NCI-H345 (cell line): ENCODE results near the gene FPR2.
"Not testable (repeated sequence)": the region's sequence is repeated elsewhere in the genome, so short reads cannot be mapped to it uniquely, and the experiment has no call there.

Source experiments
- DNase-seq: peaks from one replicate; lab custom pipeline; 2025; lab: John Stamatoyannopoulos, UW

FPR2 gene

DNA sequence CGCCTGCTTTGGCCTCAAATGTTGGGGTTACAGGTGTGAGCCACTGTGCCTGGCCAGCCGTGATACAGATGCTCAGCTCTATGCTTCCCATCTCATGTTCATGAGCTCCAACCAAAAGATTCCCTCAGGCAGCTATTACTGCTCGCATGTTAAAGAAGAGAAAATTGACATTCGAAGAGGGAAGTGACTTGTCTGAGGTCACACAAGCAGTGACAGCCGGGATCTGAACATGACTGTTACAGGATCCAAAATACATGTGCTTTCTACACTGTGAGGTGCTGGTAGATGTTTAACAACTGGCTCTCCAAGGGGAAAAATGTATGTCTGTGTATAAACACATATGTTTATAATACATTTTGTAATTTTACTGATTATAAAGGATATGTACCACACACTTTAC, 20.6 kb upstream of the FPR2 start:
- DNase-seq = no peak

DNA sequence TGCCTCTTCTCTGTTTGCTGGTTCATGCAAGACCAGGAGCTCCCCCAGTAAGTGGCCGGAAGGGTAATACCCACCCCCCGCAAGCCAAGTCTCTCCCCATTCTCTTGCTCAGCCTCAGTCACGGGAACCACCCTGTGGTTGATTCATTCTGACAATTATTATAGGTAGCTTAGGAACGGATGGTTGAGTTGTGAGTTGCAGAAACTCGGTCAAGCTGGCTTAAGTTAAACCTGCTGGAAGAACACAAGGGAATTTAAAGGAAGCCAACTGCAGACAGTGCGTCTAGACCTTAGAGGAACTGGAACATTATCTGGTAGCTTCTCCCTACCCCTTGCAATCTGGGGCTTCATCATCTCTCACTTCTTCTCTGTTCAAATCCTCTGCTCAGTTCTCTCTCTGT, 18.2 kb upstream of the FPR2 start:
- no peak for DNase-seq

DNA sequence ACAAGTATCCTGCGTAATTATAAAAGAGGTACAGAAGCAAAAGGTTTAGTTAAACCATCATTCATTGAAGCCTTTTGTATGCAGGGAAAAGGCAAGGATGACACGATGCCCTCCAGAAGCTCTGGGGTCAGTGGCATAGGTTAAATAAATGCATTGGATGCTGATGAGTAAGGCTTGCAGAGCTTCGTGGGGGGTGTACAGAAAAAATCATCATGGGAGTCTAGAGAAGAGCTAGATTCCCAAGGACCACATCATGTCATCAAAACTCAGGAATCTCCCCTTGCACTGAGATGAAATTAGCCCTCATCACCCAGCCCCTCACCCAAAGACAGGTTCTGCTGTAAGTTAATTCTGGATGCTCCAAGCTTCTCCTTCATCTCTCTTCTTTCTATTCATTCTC, 17.6 kb upstream of the FPR2 start:
- DNase-seq = no peak

DNA sequence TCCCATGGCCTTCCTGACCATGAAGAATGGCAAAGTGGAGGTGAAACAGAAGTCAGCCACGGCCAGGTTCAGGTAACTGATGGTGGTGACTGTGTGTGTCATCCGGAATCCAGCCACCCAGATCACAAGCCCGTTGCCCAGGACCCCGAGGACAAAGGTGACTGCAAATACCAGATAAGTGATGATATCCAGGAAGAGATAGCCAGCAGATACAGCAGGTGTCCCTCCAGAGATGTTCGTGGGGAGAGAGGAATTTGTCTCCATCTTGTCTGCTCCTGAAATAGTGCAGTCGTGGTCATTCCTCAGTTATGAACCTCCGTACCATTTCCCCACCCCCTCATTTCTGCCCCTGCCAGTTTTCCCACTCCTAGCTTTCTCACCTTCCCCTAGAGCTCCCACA, 14.2 kb upstream of the FPR2 start:
- no peak for DNase-seq

DNA sequence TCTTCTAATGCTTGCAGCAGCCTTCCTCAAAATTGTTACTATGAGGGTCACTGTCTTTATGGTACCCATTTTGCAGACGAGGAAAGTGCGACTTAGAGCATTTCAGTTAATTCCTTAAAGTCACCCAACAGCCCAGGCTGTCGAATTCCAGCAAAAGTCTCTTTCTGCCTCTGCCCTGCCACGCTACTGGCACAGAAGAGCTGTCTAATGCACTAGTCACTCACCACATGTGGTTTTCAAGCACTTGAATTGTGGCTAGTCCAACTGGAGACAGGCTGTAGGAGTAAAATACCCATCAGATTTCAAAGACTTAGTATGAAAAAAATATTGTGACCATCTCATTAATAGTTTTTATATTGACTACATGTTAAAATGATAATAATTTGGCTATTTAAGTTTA, 11.0 kb upstream of the FPR2 start:
- DNase-seq = no peak

DNA sequence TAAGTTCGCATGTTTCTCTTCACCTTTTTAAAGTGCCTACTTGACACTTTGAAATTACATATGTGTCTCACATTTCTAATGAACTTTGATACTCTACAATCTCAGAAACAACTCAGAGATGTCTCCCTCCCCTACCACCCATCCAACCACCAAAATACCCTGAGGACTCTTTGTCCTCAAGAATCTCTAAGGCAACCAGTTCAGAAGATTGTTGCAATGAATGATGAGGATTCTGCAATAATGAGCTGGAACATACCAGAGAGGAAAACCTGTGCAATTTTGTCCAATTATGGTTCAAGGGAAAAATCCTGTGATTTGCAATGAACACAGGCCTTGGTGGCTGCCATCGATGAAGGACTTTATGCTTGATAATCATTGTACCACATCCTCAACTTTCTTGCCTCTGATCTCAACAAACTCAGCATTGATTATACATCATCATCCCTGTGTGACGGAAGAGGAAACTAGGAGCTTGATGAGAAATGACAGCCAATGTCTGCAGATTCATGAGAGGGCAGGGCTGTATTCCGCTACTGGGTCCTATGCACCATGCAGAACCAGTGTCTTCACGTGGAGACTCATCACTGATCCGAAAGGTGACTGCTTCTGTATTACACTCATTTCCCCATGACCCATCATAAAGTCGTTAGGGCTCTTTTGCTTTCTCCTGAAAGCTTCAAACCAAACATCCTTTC, 10.4 kb upstream of the FPR2 start:
- DNase-seq = no peak

DNA sequence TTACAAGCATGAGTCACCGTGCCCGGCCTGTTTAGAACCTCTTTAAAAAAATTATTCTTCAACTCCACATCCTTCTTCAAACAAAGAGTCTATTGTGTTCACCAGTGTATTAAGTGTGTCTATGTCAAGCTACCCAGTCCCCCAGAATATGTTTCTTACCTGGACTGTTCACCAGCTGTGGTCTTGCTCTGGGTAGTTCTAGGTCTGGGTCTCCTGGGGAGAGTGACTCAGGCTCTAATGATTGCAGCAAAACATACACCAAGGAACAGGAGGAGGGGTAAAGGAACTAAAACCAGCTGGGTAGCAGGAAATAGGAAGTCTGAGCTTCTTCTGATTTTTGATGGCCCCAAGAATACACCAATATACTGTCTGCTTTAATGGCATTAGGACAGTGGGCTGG, 9.3 kb upstream of the FPR2 start, which contains the start of gene FPR1:
Gene FPR1, minus strand, starts transcription at position 224 of the 400 bp plus-strand sequence. CDS start 4,884 bp downstream, outside the sequence.
- no peak for DNase-seq

DNA sequence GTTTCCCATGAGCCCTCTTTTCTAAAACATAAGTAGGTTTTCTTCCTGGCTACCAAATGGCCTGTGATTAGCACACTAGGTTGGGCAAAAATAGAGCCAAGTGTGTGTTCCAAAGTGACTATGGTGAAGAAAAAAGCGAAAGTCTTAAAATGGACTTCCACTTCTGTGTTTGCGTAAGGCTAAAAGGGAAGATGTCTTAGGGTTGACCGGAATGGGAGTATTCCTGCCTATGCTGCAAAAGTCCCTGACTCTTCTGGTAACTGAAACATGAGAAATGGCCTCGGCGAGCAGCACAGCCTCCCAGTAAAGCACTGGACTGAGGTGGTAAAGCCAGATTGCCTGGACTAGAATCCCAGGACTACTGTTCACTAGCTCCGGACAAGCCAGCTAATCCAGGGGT, 6.9 kb upstream of the FPR2 start:
- no peak for DNase-seq

DNA sequence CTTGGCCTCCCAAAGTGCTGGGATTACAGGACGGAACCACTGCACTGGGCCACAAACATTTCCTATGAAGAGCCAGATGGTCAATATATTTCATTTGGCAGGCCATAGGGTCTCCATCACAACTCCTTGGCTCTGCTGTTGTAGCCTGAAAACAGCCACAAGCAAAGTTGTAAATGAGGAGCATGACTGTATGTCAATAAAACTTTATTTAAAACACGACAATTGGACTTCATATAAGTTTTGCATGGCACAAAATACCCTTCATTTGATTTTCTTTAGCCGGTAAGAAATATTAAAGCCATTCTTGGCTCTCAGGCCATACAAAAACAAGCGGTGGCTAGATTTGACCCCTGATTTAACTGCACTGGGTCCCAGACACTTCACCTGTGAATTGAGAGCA, 6.2 kb upstream of the FPR2 start:
- DNase-seq = no peak

DNA sequence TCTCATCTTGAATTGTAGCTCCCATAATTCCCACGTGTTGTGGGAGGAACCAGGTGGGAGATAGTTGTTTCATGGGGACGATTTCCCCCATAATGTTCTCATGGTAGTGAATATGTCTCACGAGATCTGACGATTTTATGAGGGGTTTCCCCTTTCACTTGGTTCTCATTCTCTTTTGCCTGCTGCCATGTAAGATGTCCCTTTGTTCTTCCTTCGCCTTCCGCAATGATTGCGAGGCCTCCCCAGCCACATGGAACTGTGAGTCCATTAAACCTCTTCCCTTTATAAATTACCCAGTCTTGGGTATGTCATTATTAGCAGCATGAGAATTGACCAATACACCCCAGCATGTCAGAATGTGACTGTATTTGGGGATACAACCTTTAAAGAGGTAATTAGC, 5.4 kb upstream of the FPR2 start:
- no peak for DNase-seq

DNA sequence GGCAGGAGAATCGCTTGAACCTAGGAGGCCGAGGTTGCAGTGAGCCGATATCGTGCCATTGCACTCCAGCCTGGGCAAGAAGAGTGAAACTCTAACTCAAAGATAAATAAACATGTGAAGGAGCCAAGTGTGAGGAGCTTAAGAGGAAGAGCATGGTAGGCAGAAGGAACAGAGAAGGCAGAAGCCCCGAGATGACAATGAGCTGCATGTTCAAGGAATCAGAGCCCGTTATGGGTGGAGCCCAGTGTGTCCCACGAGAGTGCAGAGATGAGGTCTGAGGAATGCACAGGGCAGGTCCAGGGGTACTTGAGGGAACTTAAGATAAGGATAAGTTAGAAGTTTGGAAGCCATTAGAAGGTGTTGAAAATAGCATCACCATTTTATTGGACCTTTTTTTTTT, 716 bp downstream of the FPR2 start:
- DNase-seq = no peak

DNA sequence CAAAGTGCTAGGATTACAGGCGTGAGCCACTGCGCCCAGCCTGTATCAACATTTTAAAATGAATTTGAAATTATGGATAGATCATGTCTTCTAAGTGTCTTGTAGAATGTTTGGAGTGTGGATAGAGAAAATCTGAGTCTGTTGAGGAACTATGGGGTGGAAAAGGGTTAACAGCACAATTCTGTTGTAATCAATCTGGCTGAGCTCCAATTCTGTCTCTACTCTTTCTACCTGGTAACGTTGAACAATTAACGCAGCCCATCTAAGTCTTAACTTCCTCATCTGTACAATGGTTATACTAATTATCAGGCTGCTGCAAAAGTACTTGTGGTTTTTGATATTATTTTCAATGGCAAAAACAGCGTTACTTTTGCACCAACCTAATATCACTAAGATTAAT, 4.1 kb downstream of the FPR2 start:
- DNase-seq = no peak

DNA sequence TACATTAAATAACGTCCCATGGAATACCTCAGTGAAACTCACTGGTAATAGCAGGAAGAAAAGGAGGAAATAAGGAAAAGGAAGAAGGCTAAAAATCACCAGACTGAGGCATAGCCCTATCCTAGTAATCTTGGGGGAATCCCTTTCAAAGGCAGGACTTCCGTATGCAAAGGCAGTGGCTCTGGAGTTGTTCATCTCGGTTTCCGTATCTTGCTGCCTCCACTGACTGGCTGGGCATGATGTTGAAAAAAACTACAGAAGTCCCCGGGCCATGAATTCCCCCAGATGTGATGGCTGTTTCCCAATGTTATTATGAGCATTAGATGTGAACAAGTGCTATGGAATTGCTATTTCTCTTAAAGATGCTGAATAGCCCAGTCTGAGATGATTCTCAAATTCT, 5.5 kb downstream of the FPR2 start:
- no peak for DNase-seq

DNA sequence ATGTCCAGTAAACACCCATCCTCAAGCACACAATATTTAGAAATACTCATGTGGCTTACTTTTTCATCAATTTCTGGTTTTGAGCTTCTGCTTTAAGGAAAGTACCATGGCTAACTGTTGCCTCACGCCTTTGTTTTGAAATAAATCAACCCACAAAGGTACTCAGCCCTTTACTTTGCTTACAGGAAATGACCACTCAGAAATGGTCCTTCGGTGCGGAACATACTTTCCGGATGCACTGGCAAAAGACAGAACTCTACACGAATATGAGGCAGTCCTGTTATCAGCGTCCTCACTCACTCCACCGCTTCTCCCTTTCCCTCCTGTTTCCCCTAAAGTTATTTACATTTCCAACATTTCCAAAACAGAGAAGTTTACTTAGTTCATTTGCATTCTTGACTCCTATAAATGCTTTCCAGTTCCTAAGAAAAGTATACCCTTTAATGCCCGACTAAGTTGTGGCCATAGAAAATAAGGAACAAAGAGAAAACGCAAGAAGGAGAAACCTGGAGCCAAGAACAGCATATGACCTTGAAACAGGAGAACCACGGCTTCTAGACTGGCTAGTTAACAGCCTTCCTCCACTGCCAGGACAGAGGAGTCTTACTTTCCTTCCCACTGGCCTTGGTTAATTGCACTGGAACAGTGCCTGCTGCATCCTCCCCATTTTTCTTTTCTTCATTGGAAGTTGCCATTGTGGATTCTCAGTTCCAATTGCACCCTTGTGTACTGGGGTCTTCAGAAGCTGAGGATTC, 10.6 kb downstream of the FPR2 start:
- DNase-seq = no peak

DNA sequence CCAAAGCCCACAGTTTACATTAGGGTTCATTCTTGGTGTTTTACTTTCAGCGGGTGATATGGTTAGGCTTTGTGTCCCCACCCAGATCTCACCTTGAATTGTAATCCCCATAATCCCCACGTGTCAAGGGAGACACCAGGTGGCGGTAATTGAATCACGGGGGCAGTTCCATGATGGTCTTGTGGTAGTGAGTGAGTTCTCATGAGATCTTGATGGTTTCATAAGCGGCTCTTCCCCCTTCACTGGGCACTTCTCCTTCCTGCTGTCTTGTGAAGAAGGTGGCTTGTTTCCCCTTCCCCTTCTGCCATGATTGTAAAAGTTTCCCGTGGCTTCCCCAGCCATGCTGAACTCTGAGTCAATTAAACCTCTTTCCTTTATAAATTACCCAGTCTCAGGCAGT, 12.0 kb downstream of the FPR2 start:
- DNase-seq = no peak

DNA sequence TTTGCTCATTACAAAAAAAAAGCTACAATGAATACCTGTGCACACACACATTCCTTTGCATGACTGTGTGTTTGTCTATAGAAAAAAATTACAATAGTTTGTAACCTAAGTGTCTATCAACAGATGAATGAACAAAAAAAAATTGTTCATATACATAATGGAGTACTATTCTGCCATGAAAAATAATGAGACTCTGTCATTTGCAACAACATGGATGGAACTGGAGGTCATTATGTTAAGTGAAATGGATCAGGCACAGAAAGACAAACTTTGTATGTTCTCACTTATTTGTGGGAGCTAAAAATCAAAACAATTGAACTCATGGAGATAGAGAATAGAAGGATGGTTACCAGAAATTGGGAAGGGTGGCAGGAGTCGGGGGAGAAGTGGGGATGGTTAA, 15.6 kb downstream of the FPR2 start:
- DNase-seq = not testable (repeated sequence)

DNA sequence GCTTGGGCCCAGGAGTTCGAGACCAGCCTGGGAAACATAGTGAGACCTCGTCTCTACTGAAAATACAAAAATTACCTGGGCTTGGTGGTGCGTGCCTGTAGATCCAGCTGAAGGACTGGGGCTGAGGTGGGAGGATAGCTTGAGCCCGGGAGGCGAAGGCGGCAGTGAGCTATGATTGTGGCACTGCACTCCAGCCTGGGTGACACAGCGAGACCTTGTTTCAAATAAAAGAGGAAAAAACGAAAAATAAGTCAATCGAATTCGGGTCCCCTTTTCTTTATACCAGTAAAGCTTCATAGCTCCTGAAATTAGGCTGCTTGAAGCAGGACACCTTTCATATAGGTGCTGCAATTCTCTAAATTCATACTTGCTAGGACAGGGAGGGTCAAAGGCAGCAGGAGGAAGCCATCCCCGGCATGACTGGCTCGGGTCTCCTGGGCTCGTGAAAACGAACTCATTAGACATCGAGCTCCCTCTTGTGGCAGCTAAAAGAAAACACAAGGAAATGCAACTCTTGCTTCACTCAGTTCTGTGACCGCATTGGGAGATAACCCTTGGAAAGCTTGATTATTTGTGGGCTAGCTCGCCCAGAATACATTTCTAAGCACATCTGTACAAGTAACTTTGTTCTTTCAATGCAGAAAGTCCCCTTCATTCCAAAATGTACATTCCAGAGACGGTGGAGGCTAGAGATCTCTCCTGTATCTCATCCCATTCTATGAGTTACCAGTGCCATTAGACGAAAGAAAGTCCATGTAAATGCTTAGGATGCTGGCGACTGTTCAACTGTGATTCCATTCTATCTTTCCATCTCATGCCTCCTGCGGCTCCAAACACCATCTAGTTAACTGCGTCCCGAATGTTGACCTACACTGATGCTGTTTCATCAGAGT, 16.8 kb downstream of the FPR2 start:
- peak; percentile 4 for DNase-seq

DNA sequence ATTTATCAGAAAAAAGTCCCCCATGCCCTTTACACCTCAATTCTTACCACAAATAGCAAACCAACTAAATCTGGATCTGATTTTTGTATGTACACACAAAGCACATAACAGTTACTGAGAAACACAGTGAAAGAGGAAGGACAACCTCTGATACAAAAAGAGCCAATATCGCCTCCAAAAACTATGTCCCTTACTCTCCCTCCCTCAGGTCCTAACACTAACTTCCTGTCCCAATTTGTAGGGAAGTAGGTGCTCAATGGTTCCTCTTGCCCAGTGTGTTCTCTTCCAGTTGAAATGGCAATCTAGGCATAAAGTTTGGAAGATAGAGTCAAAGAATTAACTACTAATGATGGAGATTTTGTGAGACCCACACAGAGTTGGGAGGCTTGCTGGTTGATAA, 18.2 kb downstream of the FPR2 start:
- DNase-seq = no peak

DNA sequence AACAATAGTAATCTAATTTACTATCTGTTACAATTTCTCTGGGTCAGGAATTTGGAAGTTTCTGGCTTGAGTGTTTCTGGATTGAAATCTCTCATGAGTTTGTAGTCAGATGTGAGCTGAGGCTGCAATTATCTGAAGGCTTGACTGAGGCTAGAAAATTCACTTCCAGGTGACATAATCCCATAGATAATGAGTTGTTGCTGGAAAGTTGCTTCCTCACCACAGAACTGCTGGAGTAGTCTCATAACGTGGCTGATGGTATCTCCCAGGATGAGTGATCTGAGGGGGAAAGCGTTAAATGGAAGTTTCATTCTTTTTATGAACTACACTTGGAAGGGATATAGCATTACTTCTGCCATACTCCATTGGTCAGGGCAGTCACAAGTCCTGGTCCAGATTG, 18.7 kb downstream of the FPR2 start:
- no peak for DNase-seq

DNA sequence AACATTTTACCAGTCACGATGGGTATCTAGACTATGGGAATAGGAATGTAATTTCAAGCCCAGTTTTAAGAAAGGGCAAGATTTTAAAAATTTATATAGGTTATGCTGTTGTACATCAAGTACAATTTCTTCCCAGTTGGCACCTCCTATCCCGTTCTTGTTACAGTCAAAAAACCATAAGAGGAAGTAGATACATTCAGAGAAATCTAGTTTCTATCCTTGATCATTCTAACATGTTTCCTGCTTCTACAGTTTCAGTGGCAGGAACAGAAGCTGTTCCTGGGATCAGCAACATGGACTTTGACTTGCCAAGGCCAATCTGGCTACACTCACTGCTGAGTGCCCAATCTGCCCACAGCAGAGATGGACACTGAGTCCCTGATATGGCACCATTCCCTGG, 19.3 kb downstream of the FPR2 start:
- no peak for DNase-seq

DNA sequence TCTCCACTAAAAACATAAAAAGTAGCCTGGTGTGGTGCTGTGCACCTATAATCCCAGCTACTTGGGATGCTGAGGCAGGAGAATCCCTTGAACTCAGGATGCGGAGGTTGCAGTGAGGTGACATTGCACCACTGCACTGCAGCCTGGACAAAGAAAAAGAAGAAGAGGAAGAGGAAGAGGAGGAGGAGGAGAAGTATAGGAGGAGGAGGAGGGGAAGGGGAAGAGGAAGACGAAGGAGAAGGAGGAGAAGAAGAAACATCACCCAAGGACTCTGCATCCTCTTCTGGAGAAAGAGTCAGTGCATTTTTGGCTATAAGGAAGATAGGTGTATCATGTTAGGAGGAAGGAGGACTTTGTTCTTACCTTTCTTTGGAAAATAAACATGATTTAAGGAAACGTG, 21.0 kb downstream of the FPR2 start:
- DNase-seq = no peak

DNA sequence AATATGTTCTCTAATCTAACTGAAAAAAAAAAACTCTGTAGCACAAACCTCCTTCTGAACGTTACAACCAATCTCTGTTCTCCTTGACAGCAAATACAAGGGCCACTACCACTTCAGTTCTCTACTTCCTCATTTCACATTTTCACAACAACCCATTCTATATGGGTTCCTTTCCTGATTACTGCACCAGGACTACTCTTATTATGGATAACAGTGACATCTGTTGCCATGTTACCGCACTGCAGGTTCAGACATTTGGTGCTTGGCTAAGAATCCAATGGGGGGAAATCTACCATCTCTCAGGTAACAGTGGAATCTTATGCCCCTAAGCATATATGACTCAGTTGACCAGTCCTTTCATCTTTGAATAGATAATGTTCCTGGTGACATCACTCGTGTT, 22.4 kb downstream of the FPR2 start:
- DNase-seq = no peak
